ENCODE results near the gene POU5F1. TPM values are rescaled to one million over a fixed set of nuclear protein-coding genes. Genes with fewer than 3 reads are reported as not detected.

POU5F1 gene
- total and polyA plus RNA-seq, 2 experiments from 2014 or later: 1.6 TPM; not detected in 1

GRCh38 chr6:31157513-31158139, 12.9 kb downstream of the POU5F1 start, which contains the start of gene CCHCR1:
Gene CCHCR1, minus strand, starts transcription at chr6:31157802. Its CDS starts 202 bp downstream, at chr6:31157600.
- peak in 1 of 2 donors; percentile 24 for DNase-seq (ENCODE audit: low read depth in 1 of 2, low spot score in 1 of 2)
- Histone ChIP-seq H3K36me3 (no peaks in the 10 kb centered on the region), H3K4me3 (peak within 1 kb of the TSS; percentile 61), H3K27me3 (no peaks in the 10 kb centered on the region), H3K4me1 (ENCODE audit: low read depth) (no peaks in the 10 kb centered on the region), H3K9me3 (ENCODE audit: low read depth) (no peaks in the 10 kb centered on the region), H3K27ac (peak within 1 kb of the TSS; percentile 57)
- TF ChIP-seq CTCF (IDR thresholded peaks at IDR 0.05; ENCODE audit: low read depth, low read length): no peak

- Histone ChIP-seq H3K9me3 (ENCODE audit: low read depth) (no peaks in the 10 kb centered on the region), H3K4me3 (no peak overlapping the region), H3K4me1 (ENCODE audit: low read depth) (no peaks in the 10 kb centered on the region), H3K36me3 (no peaks in the 10 kb centered on the region), H3K27ac (no peak overlapping the region), H3K27me3 (no peaks in the 10 kb centered on the region)
- no peak for DNase-seq (ENCODE audit: low read depth in 1 of 2, low spot score in 1 of 2)
- TF ChIP-seq CTCF (IDR thresholded peaks at IDR 0.05; ENCODE audit: low read depth, low read length): no peak
Observed at GRCh38 chr6:31156641-31157040, 13.8 kb downstream of the POU5F1 start.

GRCh38 chr6:31154436-31154835, 16.0 kb downstream of the POU5F1 start:
- TF ChIP-seq CTCF (IDR thresholded peaks at IDR 0.05; ENCODE audit: low read depth, low read length): no peak
- H3K9me3 ChIP-seq (ENCODE audit: low read depth): no peaks in the 10 kb centered on the region
- no peak overlapping the region for H3K4me3 ChIP-seq
- H3K4me1 ChIP-seq (ENCODE audit: low read depth): no peaks in the 10 kb centered on the region
- no peak overlapping the region for H3K27ac ChIP-seq
- H3K27me3 ChIP-seq: no peaks in the 10 kb centered on the region
- no peak for DNase-seq (ENCODE audit: low read depth in 1 of 2, low spot score in 1 of 2)
- no peaks in the 10 kb centered on the region for H3K36me3 ChIP-seq

GRCh38 chr6:31152781-31153180, 17.7 kb downstream of the POU5F1 start:
- Histone ChIP-seq H3K4me3 (no peak overlapping the region), H3K9me3 (ENCODE audit: low read depth) (no peaks in the 10 kb centered on the region), H3K27me3 (no peaks in the 10 kb centered on the region), H3K27ac (no peak overlapping the region), H3K36me3 (no peaks in the 10 kb centered on the region), H3K4me1 (ENCODE audit: low read depth) (no peaks in the 10 kb centered on the region)
- DNase-seq (ENCODE audit: low read depth in 1 of 2, low spot score in 1 of 2): no peak
- no peak for TF ChIP-seq CTCF (IDR thresholded peaks at IDR 0.05; ENCODE audit: low read depth, low read length)

GRCh38 chr6:31149827-31150447, 20.5 kb downstream of the POU5F1 start:
- no peak overlapping the region for H3K4me3 ChIP-seq
- no peaks in the 10 kb centered on the region for H3K27me3 ChIP-seq
- DNase-seq (ENCODE audit: low read depth in 1 of 2, low spot score in 1 of 2): no peak
- H3K4me1 ChIP-seq (ENCODE audit: low read depth): no peaks in the 10 kb centered on the region
- no peak overlapping the region for H3K27ac ChIP-seq
- H3K36me3 ChIP-seq: no peaks in the 10 kb centered on the region
- H3K9me3 ChIP-seq (ENCODE audit: low read depth): no peaks in the 10 kb centered on the region
- no peak for TF ChIP-seq CTCF (IDR thresholded peaks at IDR 0.05; ENCODE audit: low read depth, low read length)
